Measurements from ENCODE around the gene SCG5.

SCG5 gene

DNA sequence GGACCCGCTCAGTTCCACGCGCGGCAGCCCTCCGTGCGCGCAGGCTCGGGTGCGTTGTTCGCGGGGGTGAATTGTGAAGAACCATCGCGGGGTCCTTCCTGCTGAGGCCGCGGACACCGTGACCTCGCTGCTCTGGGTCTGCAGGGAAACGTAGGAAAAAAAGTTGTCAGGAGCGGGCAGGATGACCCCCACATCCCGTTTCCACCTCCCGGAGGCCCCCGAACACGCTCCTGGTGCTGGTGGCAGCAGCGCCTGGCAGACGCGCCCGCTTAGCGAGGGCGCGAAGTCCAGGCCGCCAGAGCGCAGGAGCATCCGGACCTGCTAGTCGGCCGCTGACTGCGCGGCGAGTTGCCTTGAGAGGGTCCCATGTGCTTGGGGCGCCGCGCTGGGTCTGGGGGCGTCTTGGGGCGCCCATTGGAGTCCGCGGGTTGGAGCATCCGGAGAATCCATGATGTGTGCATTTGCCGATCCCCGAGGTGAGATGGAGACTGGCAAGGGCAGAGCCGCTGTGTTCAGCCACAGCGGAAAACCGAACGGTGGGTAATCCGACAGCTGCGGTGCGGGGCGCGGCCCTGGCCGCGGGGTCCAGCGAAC is 76.8 kb downstream of the SCG5 start:
- Histone ChIP-seq H3K23ac (ENCODE audit: low read length in 2 of 2) (peak overlapping the region in 1 of 2 experiments; percentile 83), H2AFZ (ENCODE audit: low read depth, low read length) (peak overlapping the region; percentile 46), H2BK15ac (ENCODE audit: low read depth, poor library complexity, severe bottlenecking) (peak overlapping the region; percentile 90), H3K4me1 (ENCODE audit: control insufficient read depth, insufficient read depth, low read depth, low read length) (peaks cover 21% of the 10 kb centered on the region), H3K27me3 (ENCODE audit: control insufficient read depth in 1 of 2, insufficient read depth in 1 of 2, low read length in 2 of 2) (peaks cover 0 to 39% of the 10 kb centered on the region in 2 experiments), H3K4ac (ENCODE audit: low read depth in 1 of 2, low read length in 2 of 2) (peak overlapping the region in 1 of 2 experiments; percentile 40), H4K91ac (ENCODE audit: low read length) (peak overlapping the region; percentile 59), H2BK5ac (ENCODE audit: low read depth, low read length, poor library complexity, severe bottlenecking) (no peak overlapping the region), H3K14ac (ENCODE audit: low read length in 2 of 2) (peak overlapping the region in 1 of 2 experiments; percentile 80), H2BK12ac (ENCODE audit: low read length in 2 of 2) (peak overlapping the region; percentile 21 to 90), H3K79me1 (replicated peaks; ENCODE audit: low read length, poor library complexity, severe bottlenecking) (peaks cover 2% of the 10 kb centered on the region), H3K27ac (ENCODE audit: low read length, poor library complexity, severe bottlenecking) (no peak overlapping the region), H3K36me3 (ENCODE audit: control insufficient read depth in 1 of 2, insufficient read depth in 2 of 2, low read depth in 1 of 2, low read length in 2 of 2) (no peaks in the 10 kb centered on the region), H3K4me2 (ENCODE audit: low read length, poor library complexity, severe bottlenecking) (peak overlapping the region; percentile 93), H3K18ac (ENCODE audit: low read depth in 1 of 2, low read length in 2 of 2) (peak overlapping the region; percentile 87 to 89), H3K9ac (ENCODE audit: low read length) (peak overlapping the region; percentile 83), H2BK120ac (ENCODE audit: low read depth, low read length) (no peak overlapping the region), H3K4me3 (ENCODE audit: insufficient read depth in 1 of 2, low read depth in 1 of 2, low read length in 2 of 2) (peak overlapping the region; percentile 84 to 85), H3K9me3 (ENCODE audit: control insufficient read depth, low read length) (no peaks in the 10 kb centered on the region), H4K8ac (ENCODE audit: low read length) (peak overlapping the region; percentile 64), H2AK5ac (ENCODE audit: low read length, severe bottlenecking) (no peak overlapping the region)
- DNase-seq = peak; percentile 51
- 2% methylated on average over 60 of the region's 60 CpGs for WGBS

DNA sequence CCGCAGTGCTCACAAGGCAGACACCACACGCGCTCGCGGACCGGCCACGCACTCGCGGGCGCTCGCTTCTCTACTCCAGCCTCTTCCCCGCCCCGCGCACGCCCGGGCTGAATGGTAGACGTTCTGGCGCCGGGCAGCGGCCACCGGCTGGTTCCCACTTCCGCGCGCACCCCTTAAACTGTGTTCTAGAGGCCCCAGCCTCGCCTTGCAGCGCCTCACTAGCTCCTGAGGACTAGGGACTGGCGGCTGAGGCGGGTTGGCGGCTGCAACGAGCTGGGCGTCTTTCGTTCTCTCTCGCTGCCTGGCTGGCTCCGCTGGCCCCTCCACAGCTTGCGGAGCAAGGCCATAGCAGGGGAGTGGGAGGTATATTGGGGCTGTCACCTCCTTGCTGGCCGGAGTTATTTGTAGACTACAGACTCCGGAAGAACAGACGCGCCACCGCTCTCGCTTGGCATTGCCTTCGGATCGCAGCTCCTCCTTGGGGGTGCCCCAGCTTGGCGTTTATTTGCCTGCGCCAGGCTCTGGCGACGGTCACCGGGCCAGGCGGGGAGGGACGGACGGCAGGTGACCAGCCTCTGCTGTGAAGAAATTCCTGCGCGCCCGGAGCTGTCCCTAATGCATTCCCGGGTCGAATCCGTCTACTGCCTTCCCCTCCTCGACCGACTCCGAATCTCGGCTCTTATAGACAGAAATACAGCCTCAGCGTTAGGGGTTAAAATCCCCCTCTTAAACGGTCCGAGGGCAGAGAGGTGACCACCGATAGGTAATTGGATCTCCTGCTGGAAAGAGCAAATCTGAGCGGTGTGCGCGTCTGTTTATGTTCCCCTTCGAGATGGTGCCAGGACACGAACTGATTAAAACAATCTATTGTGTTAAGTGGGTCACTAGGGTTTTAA is 77.6 kb downstream of the SCG5 start:
- Histone ChIP-seq H4K8ac (ENCODE audit: low read length) (peak overlapping the region; percentile 64), H4K91ac (ENCODE audit: low read length) (peak overlapping the region; percentile 59), H3K4me3 (ENCODE audit: insufficient read depth in 1 of 2, low read depth in 1 of 2, low read length in 2 of 2) (peak overlapping the region; percentile 84 to 85), H2AFZ (ENCODE audit: low read depth, low read length) (peak overlapping the region; percentile 46), H3K4me1 (ENCODE audit: control insufficient read depth, insufficient read depth, low read depth, low read length) (peaks cover 21% of the 10 kb centered on the region), H3K79me1 (replicated peaks; ENCODE audit: low read length, poor library complexity, severe bottlenecking) (peaks cover 2% of the 10 kb centered on the region), H3K36me3 (ENCODE audit: control insufficient read depth in 1 of 2, insufficient read depth in 2 of 2, low read depth in 1 of 2, low read length in 2 of 2) (no peaks in the 10 kb centered on the region), H3K23ac (ENCODE audit: low read length in 2 of 2) (peak overlapping the region in 1 of 2 experiments; percentile 70), H2BK15ac (ENCODE audit: low read depth, poor library complexity, severe bottlenecking) (peak overlapping the region; percentile 90), H3K9ac (ENCODE audit: low read length) (peak overlapping the region; percentile 83), H3K4ac (ENCODE audit: low read depth in 1 of 2, low read length in 2 of 2) (peak overlapping the region in 1 of 2 experiments; percentile 76), H3K4me2 (ENCODE audit: low read length, poor library complexity, severe bottlenecking) (peak overlapping the region; percentile 93), H2AK5ac (ENCODE audit: low read length, severe bottlenecking) (no peak overlapping the region), H3K18ac (ENCODE audit: low read depth in 1 of 2, low read length in 2 of 2) (peak overlapping the region; percentile 77 to 89), H3K27me3 (ENCODE audit: control insufficient read depth in 1 of 2, insufficient read depth in 1 of 2, low read length in 2 of 2) (peaks cover 0 to 39% of the 10 kb centered on the region in 2 experiments), H2BK120ac (ENCODE audit: low read depth, low read length) (no peak overlapping the region), H2BK5ac (ENCODE audit: low read depth, low read length, poor library complexity, severe bottlenecking) (no peak overlapping the region), H3K14ac (ENCODE audit: low read length in 2 of 2) (peak overlapping the region in 1 of 2 experiments; percentile 73), H3K27ac (ENCODE audit: low read length, poor library complexity, severe bottlenecking) (peak overlapping the region; percentile 28), H2BK12ac (ENCODE audit: low read length in 2 of 2) (peak overlapping the region in 1 of 2 experiments; percentile 39), H3K9me3 (ENCODE audit: control insufficient read depth, low read length) (no peaks in the 10 kb centered on the region)
- WGBS = 2% methylated on average over 70 of the region's 70 CpGs
- DNase-seq = peak; percentile 44

DNA sequence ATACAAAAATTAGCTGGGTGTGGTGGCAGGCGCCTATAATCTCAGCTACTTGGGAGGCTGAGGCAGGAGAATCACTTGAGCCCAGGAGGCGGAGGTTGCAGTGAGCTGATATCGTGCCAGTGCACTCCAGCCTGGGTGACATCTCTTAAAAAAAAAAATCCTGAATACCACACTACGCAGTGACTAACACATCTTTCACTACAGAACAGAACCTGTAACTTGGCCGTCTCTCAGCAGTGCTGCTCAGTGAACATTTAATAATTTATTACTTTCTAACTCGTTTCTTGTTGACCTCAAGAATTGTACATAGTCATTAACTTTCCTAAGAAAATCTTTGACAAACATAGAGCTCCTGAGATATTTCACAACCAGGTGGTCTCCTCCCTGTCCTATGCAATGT is 80.1 kb downstream of the SCG5 start:
- H3K27me3 ChIP-seq (ENCODE audit: control insufficient read depth in 1 of 2, insufficient read depth in 1 of 2, low read length in 2 of 2) = peaks cover 0 to 32% of the 10 kb centered on the region in 2 experiments
- no peak overlapping the region for H3K9ac ChIP-seq (ENCODE audit: low read length)
- H3K18ac ChIP-seq (ENCODE audit: low read depth in 1 of 2, low read length in 2 of 2) = no peak overlapping the region
- H3K14ac ChIP-seq (ENCODE audit: low read length in 2 of 2) = no peak overlapping the region
- no peak overlapping the region for H4K91ac ChIP-seq (ENCODE audit: low read length)
- peak overlapping the region; percentile 77 for H2AK5ac ChIP-seq (ENCODE audit: low read length, severe bottlenecking)
- H3K4me2 ChIP-seq (ENCODE audit: low read length, poor library complexity, severe bottlenecking) = no peak overlapping the region
- no peak overlapping the region for H2BK12ac ChIP-seq (ENCODE audit: low read length in 2 of 2)
- WGBS = 87% methylated on average over 6 of the region's 6 CpGs
- H2BK5ac ChIP-seq (ENCODE audit: low read depth, low read length, poor library complexity, severe bottlenecking) = no peak overlapping the region
- no peak overlapping the region for H4K8ac ChIP-seq (ENCODE audit: low read length)
- H3K4ac ChIP-seq (ENCODE audit: low read depth in 1 of 2, low read length in 2 of 2) = no peak overlapping the region
- no peak overlapping the region for H3K23ac ChIP-seq (ENCODE audit: low read length in 2 of 2)
- no peak overlapping the region for H2AFZ ChIP-seq (ENCODE audit: low read depth, low read length)
- H3K27ac ChIP-seq (ENCODE audit: low read length, poor library complexity, severe bottlenecking) = peak overlapping the region; percentile 53
- no peak overlapping the region for H2BK120ac ChIP-seq (ENCODE audit: low read depth, low read length)
- no peak overlapping the region for H3K4me3 ChIP-seq (ENCODE audit: insufficient read depth in 1 of 2, low read depth in 1 of 2, low read length in 2 of 2)
- peaks cover 2% of the 10 kb centered on the region for H3K79me1 ChIP-seq (replicated peaks; ENCODE audit: low read length, poor library complexity, severe bottlenecking)
- H3K36me3 ChIP-seq (ENCODE audit: control insufficient read depth in 1 of 2, insufficient read depth in 2 of 2, low read depth in 1 of 2, low read length in 2 of 2) = no peaks in the 10 kb centered on the region
- DNase-seq = no peak
- no peak overlapping the region for H2BK15ac ChIP-seq (ENCODE audit: low read depth, poor library complexity, severe bottlenecking)
- H3K9me3 ChIP-seq (ENCODE audit: control insufficient read depth, low read length) = peaks cover 4% of the 10 kb centered on the region
- peaks cover 19% of the 10 kb centered on the region for H3K4me1 ChIP-seq (ENCODE audit: control insufficient read depth, insufficient read depth, low read depth, low read length)

DNA sequence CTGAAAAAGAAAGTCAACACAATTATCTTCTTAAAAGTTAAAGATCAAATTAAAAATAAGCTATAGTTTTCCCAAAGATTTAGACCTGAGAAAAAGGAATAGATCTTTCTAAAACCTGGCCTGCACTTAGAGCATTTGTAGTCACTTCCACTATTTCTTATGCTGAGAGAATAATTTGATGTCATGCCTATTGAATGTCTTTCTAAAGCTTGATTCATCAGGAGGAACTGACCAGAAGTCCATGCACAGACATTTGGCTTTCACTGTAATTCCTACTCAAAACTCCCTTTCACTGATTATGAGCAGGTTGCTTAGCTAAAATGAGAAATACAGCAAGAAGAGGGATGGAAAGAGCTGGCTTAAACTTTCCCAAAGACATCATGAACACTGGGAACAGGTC is 80.6 kb downstream of the SCG5 start:
- no peak overlapping the region for H3K18ac ChIP-seq (ENCODE audit: low read depth in 1 of 2, low read length in 2 of 2)
- H2BK5ac ChIP-seq (ENCODE audit: low read depth, low read length, poor library complexity, severe bottlenecking) = no peak overlapping the region
- no peak overlapping the region for H3K4me3 ChIP-seq (ENCODE audit: insufficient read depth in 1 of 2, low read depth in 1 of 2, low read length in 2 of 2)
- H3K27me3 ChIP-seq (ENCODE audit: control insufficient read depth in 1 of 2, insufficient read depth in 1 of 2, low read length in 2 of 2) = peaks cover 0 to 27% of the 10 kb centered on the region in 2 experiments
- H3K36me3 ChIP-seq (ENCODE audit: control insufficient read depth in 1 of 2, insufficient read depth in 2 of 2, low read depth in 1 of 2, low read length in 2 of 2) = no peaks in the 10 kb centered on the region
- no peak overlapping the region for H2AFZ ChIP-seq (ENCODE audit: low read depth, low read length)
- H3K79me1 ChIP-seq (replicated peaks; ENCODE audit: low read length, poor library complexity, severe bottlenecking) = peaks cover 2% of the 10 kb centered on the region
- H4K91ac ChIP-seq (ENCODE audit: low read length) = no peak overlapping the region
- no peak overlapping the region for H3K23ac ChIP-seq (ENCODE audit: low read length in 2 of 2)
- DNase-seq = no peak
- H3K4me1 ChIP-seq (ENCODE audit: control insufficient read depth, insufficient read depth, low read depth, low read length) = peaks cover 18% of the 10 kb centered on the region
- H4K8ac ChIP-seq (ENCODE audit: low read length) = no peak overlapping the region
- H3K9me3 ChIP-seq (ENCODE audit: control insufficient read depth, low read length) = peaks cover 4% of the 10 kb centered on the region
- H2BK12ac ChIP-seq (ENCODE audit: low read length in 2 of 2) = no peak overlapping the region
- H2BK120ac ChIP-seq (ENCODE audit: low read depth, low read length) = no peak overlapping the region
- H3K9ac ChIP-seq (ENCODE audit: low read length) = no peak overlapping the region
- H2AK5ac ChIP-seq (ENCODE audit: low read length, severe bottlenecking) = peak overlapping the region; percentile 22
- no peak overlapping the region for H3K14ac ChIP-seq (ENCODE audit: low read length in 2 of 2)
- no peak overlapping the region for H3K4ac ChIP-seq (ENCODE audit: low read depth in 1 of 2, low read length in 2 of 2)
- H3K4me2 ChIP-seq (ENCODE audit: low read length, poor library complexity, severe bottlenecking) = no peak overlapping the region
- no peak overlapping the region for H2BK15ac ChIP-seq (ENCODE audit: low read depth, poor library complexity, severe bottlenecking)
- no peak overlapping the region for H3K27ac ChIP-seq (ENCODE audit: low read length, poor library complexity, severe bottlenecking)
